ENCODE measurements around the gene FAM193A. TPM values are rescaled to one million over a fixed set of nuclear protein-coding genes. Genes with fewer than 3 reads are reported as not detected.

Gene FAM193A
- total RNA-seq, 1 experiment from 2014 or later, result 13.6 TPM

GRCh38 chr4:2755821-2756690 lies 219.6 kb downstream of the FAM193A start, which contains the start of gene TNIP2:
TSS of gene TNIP2 (minus strand) at chr4:2756336. CDS start at chr4:2756289, 47 bp downstream.
- H3F3A ChIP-seq (ENCODE audit: low read length, unreplicated experiment), result no peaks in the 10 kb centered on the region
- CTCF ChIA-PET, result interaction anchor here (0.7 kb wide), 1 partner anchor 394 kb away, joined by 3 read pairs; no protein-coding TSS in a partner anchor
- H3K4me2 ChIP-seq (ENCODE audit: low read length), result peak within 1 kb of the TSS; percentile 90
- no TSS peak for BruUV-seq (replicated peaks)
- peak within 1 kb of the TSS; percentile 81 for H2AFZ ChIP-seq (ENCODE audit: low read length)
- H3K36me3 ChIP-seq (ENCODE audit: low read depth, low read length), result no peaks in the 10 kb centered on the region
- DNase-seq (peak; percentile 73), ATAC-seq (peak; percentile 83)
- peak within 1 kb of the TSS; percentile 77 for H3K9ac ChIP-seq (ENCODE audit: low read length)
- no peaks in the 10 kb centered on the region for H3K9me3 ChIP-seq (ENCODE audit: low read length)
- intact Hi-C loops (cut with micrococcal nuclease), result no loop called here
- H3K4me1 ChIP-seq (ENCODE audit: insufficient read depth, low read length), result peaks cover 6% of the 10 kb centered on the region; the same call in 1 of the 2 replicates
- H3K27me3 ChIP-seq (ENCODE audit: low read length), result no peaks in the 10 kb centered on the region
- no peak for TF ChIP-seq EZH2phosphoT487 (IDR thresholded peaks at IDR 0.05; ENCODE audit: borderline replicate concordance, low read length)
- no peak for TF ChIP-seq EZH2 (IDR thresholded peaks at IDR 0.05; ENCODE audit: low read length, unreplicated experiment)
- TF ChIP-seq, protein P1, sequence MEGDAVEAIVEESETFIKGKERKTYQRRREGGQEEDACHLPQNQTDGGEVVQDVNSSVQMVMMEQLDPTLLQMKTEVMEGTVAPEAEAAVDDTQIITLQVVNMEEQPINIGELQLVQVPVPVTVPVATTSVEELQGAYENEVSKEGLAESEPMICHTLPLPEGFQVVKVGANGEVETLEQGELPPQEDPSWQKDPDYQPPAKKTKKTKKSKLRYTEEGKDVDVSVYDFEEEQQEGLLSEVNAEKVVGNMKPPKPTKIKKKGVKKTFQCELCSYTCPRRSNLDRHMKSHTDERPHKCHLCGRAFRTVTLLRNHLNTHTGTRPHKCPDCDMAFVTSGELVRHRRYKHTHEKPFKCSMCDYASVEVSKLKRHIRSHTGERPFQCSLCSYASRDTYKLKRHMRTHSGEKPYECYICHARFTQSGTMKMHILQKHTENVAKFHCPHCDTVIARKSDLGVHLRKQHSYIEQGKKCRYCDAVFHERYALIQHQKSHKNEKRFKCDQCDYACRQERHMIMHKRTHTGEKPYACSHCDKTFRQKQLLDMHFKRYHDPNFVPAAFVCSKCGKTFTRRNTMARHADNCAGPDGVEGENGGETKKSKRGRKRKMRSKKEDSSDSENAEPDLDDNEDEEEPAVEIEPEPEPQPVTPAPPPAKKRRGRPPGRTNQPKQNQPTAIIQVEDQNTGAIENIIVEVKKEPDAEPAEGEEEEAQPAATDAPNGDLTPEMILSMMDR (conservative IDR thresholded peaks at IDR 0.05; ENCODE audit: low read depth, low read length), result no peak
- H3K27ac ChIP-seq (ENCODE audit: low read length), result peak within 1 kb of the TSS; percentile 29; the same call in 1 of the 2 replicates
- H3K79me2 ChIP-seq (ENCODE audit: low read length), result peaks cover 42% of the 10 kb centered on the region
- POLR2A ChIA-PET (ENCODE audit: unreplicated experiment), result interaction anchor here (0.5 to 0.6 kb wide), 3 partner anchors 8 to 178 kb away, joined by 3 to 7 read pairs (median 5); partner anchors contain the start of gene ADD1
- peaks cover 9% of the 10 kb centered on the region; the same call in 1 of the 2 replicates for H4K20me1 ChIP-seq (ENCODE audit: low read length)
- H3K9me2 ChIP-seq (replicated peaks; ENCODE audit: low read length), result no peaks in the 10 kb centered on the region
- peak within 1 kb of the TSS; percentile 77 for H3K4me3 ChIP-seq (ENCODE audit: low read length)

DNA sequence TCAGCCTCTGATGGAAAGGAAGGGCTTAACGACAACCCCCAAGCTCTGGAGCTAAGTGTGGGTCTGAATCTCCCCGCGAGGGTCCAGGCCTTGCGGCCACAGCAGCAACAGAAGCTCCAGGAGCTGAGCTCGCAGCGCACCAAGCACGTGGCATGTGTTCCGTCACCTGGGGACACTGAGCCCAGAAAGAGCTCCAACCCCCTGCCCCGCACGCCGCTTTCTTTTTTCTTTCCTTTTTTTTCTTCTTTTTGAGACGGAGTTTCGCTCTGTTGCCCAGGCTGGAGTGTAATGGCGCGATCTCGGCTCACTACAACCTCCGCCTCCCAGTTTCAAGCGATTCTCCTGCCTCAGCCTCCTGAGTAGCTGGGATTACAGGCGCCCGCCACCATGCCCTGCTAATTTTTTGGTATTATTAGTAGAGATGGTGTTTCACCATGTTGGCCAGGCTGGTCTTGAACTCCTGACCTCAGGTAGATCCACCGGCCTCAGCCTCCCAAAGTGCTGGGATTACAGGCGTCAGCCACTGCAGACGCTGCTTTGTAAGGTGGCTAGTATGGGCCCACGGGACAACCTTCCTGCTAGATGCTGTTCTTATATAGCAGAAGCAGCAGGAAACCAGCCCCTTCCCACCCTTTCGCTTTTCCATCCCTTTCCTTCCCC lies 220.4 kb downstream of the FAM193A start:
- Histone ChIP-seq H3K79me2 (ENCODE audit: low read length) (peaks cover 37% of the 10 kb centered on the region), H3K9ac (ENCODE audit: low read length) (no peak overlapping the region), H3K4me1 (ENCODE audit: insufficient read depth, low read length) (peaks cover 6% of the 10 kb centered on the region; the same call in 1 of the 2 replicates), H3K9me2 (replicated peaks; ENCODE audit: low read length) (no peaks in the 10 kb centered on the region), H3K27me3 (ENCODE audit: low read length) (no peaks in the 10 kb centered on the region), H3K36me3 (ENCODE audit: low read depth, low read length) (no peaks in the 10 kb centered on the region), H3K27ac (ENCODE audit: low read length) (no peak overlapping the region), H4K20me1 (ENCODE audit: low read length) (peaks cover 9% of the 10 kb centered on the region; the same call in 1 of the 2 replicates), H3F3A (ENCODE audit: low read length, unreplicated experiment) (no peaks in the 10 kb centered on the region), H3K4me3 (ENCODE audit: low read length) (peak overlapping the region; percentile 53), H3K9me3 (ENCODE audit: low read length) (no peaks in the 10 kb centered on the region), H3K4me2 (ENCODE audit: low read length) (peak overlapping the region; percentile 81), H2AFZ (ENCODE audit: low read length) (peak overlapping the region; percentile 81)
- BruUV-seq (replicated peaks), result TSS peak; percentile 41
- CTCF ChIA-PET, result interaction anchor here (0.6 kb wide), 1 partner anchor 584 kb away, joined by 5 read pairs; no protein-coding TSS in a partner anchor
- DNase-seq (no peak), ATAC-seq (no peak)
- POLR2A ChIA-PET (ENCODE audit: unreplicated experiment), result interaction anchor here (0.6 kb wide), 1 partner anchor 179 kb away, joined by 5 read pairs; no protein-coding TSS in a partner anchor
- intact Hi-C loops (cut with micrococcal nuclease), result no loop called here
- TF ChIP-seq EZH2phosphoT487 (IDR thresholded peaks at IDR 0.05; ENCODE audit: borderline replicate concordance, low read length), result no peak
- TF ChIP-seq, protein P1 (conservative IDR thresholded peaks at IDR 0.05; ENCODE audit: low read depth, low read length), result no peak
- TF ChIP-seq EZH2 (IDR thresholded peaks at IDR 0.05; ENCODE audit: low read length, unreplicated experiment), result no peak
